Upper lobe of right lung (tissue), 1 donor: Measurements from ENCODE around the gene PTPRZ1. TPM values are rescaled to one million over a fixed set of nuclear protein-coding genes. Genes with fewer than 3 reads are reported as not detected.
A peak's percentile ranks its signal among the peaks of the same experiment; 100 is the strongest.

Experiments
- ATAC-seq: fragments of 200-7000 bp; cut with Tn5 transposase; one replicate; pipeline ENCODE4 v1.9.1; 2020; ENCODE audit warnings: mild to moderate bottlenecking, moderate library complexity
- DNase-seq: peaks from one replicate; pipeline ENCODE4 v3.0.0-alpha.2; 2020
- H3K27ac ChIP-seq: fragments of 200-600 bp; one replicate; pipeline ENCODE4 v1.8.0; 2022
- H3K27me3 ChIP-seq: fragments of 200-600 bp; one replicate; pipeline ENCODE4 v1.8.0; 2022; ENCODE audit warnings: mild to moderate bottlenecking
- H3K36me3 ChIP-seq: fragments of 200-600 bp; one replicate; pipeline ENCODE4 v1.8.0; 2022
- H3K4me1 ChIP-seq: fragments of 200-600 bp; one replicate; pipeline ENCODE4 v1.8.0; 2022
- H3K4me3 ChIP-seq: fragments of 200-600 bp; one replicate; pipeline ENCODE4 v1.8.0; 2022; ENCODE audit warnings: mild to moderate bottlenecking
- H3K9me3 ChIP-seq: fragments of 200-600 bp; one replicate; pipeline ENCODE4 v1.8.0; 2022
- intact Hi-C: fragments of 100-400 bp; cut with DNase I; formaldehyde crosslinking; loops from one replicate; pipeline ENCODE4 v1.11.0; 2022
- total RNA-seq: library from RNA; stranded (reverse); fragmentation: NEBNext Ultra II Directional; extraction: Animal tissue kit (Norgen Biotek cat#: 25700); gene quantifications from one replicate; pipeline ENCODE4 v1.2.1, GENCODE V29; 2021
- TF ChIP-seq, protein P1 (sequence below): fragments of 200-600 bp; IDR thresholded peaks from one replicate; pipeline ENCODE4 v1.8.0; 2022; ENCODE audit warnings: antibody characterized with exemption
- donor health status: DM: no; HTN: yes; CAD: no; lungs with severe emphysema.

Gene PTPRZ1
- total RNA-seq, 1 donor from 2014 or later = 3.6 TPM

DNA sequence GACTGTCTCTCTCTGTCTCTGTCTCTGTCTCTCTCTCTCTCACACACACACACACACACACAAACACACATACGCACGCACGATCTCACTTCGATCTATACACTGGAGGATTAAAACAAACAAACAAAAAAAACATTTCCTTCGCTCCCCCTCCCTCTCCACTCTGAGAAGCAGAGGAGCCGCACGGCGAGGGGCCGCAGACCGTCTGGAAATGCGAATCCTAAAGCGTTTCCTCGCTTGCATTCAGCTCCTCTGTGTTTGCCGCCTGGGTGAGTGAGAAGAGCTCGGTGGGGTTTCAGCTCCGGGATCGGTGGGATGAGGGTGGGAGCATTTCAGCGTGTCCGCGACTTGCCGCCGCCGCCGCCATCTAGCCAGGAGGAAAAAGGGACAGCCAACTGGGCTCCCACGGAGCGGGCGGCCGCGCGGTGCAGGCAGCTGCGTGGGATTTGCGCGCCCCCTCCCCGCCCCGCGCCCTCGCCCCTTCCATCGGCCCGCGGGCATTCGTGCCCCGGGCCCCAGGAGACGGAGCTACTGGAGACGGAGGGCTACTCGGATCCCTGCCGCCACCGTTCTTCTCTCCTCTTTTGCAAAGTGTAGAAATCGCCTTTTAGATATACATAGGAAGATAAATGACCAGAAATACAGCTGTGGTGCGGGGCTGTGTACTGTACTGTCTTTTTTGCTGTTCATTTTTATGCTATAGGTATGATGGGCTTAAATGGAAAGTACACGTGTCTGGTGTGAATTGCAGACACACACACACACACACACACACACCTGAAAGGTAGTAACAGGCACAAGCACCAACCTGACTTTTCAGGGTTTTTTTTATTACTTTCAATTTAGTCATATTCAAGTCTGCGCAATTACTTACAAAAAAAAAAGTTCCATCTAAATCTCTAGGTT is 581 bp downstream of the PTPRZ1 start:
- TF ChIP-seq, protein P1, sequence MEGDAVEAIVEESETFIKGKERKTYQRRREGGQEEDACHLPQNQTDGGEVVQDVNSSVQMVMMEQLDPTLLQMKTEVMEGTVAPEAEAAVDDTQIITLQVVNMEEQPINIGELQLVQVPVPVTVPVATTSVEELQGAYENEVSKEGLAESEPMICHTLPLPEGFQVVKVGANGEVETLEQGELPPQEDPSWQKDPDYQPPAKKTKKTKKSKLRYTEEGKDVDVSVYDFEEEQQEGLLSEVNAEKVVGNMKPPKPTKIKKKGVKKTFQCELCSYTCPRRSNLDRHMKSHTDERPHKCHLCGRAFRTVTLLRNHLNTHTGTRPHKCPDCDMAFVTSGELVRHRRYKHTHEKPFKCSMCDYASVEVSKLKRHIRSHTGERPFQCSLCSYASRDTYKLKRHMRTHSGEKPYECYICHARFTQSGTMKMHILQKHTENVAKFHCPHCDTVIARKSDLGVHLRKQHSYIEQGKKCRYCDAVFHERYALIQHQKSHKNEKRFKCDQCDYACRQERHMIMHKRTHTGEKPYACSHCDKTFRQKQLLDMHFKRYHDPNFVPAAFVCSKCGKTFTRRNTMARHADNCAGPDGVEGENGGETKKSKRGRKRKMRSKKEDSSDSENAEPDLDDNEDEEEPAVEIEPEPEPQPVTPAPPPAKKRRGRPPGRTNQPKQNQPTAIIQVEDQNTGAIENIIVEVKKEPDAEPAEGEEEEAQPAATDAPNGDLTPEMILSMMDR = no peak
- intact Hi-C loops = no loop called here
- H3K36me3 ChIP-seq = no peaks in the 10 kb centered on the region
- ATAC-seq (peak; percentile 35), DNase-seq (peak; percentile 58)
- peaks cover 30% of the 10 kb centered on the region for H3K27me3 ChIP-seq
- no peaks in the 10 kb centered on the region for H3K4me1 ChIP-seq
- no peaks in the 10 kb centered on the region for H3K9me3 ChIP-seq
- H3K27ac ChIP-seq = no peak overlapping the region
- H3K4me3 ChIP-seq = peak overlapping the region; percentile 53

DNA sequence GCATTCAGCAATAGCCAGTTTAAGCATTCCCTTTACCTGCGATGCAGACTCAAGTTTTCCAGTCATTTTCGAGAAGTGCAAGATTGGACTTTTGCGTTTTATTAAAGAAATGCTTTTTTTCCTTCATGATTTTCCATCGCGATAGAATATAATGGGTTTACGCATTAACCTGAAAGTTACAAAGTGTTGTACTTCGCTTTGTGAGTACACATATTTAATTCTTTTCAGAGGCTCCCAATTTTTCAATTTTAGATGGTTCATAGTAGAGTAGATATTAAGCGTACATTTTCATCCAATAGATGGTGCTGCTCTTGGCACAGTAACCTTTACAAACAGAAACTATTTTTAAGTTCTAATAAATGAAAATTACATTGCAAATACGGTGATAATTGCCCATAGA is 1.3 kb downstream of the PTPRZ1 start:
- Histone ChIP-seq H3K4me3 (peak overlapping the region; percentile 53), H3K36me3 (no peaks in the 10 kb centered on the region), H3K27ac (no peak overlapping the region), H3K27me3 (peaks cover 30% of the 10 kb centered on the region), H3K9me3 (no peaks in the 10 kb centered on the region), H3K4me1 (no peaks in the 10 kb centered on the region)
- intact Hi-C loops = no loop called here
- ATAC-seq (no peak), DNase-seq (no peak)
- TF ChIP-seq, protein P1 = no peak

DNA sequence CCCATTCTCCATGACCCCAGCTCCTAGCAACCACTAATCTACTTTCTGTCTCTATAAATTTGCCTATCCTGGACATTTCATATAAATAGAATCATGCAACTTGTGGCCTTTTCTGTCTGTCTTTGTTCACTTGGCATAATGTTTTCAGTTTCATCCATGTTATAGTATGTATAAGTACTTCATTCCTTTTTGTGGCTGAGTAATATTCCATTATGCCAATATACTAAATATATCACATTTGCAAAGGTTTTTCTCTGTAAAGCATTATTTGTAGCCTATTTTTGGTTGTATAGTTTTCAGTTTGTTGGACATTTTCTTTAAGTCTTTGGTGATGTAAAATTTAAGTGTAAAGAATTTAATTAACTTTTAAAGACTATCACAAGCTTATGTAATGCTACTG is 2.2 kb downstream of the PTPRZ1 start:
- TF ChIP-seq, protein P1 = no peak
- Histone ChIP-seq H3K4me3 (no peak overlapping the region), H3K36me3 (no peaks in the 10 kb centered on the region), H3K9me3 (no peaks in the 10 kb centered on the region), H3K4me1 (no peaks in the 10 kb centered on the region), H3K27me3 (peaks cover 30% of the 10 kb centered on the region), H3K27ac (no peak overlapping the region)
- intact Hi-C loops = no loop called here
- no peak for ATAC-seq
- no peak for DNase-seq

DNA sequence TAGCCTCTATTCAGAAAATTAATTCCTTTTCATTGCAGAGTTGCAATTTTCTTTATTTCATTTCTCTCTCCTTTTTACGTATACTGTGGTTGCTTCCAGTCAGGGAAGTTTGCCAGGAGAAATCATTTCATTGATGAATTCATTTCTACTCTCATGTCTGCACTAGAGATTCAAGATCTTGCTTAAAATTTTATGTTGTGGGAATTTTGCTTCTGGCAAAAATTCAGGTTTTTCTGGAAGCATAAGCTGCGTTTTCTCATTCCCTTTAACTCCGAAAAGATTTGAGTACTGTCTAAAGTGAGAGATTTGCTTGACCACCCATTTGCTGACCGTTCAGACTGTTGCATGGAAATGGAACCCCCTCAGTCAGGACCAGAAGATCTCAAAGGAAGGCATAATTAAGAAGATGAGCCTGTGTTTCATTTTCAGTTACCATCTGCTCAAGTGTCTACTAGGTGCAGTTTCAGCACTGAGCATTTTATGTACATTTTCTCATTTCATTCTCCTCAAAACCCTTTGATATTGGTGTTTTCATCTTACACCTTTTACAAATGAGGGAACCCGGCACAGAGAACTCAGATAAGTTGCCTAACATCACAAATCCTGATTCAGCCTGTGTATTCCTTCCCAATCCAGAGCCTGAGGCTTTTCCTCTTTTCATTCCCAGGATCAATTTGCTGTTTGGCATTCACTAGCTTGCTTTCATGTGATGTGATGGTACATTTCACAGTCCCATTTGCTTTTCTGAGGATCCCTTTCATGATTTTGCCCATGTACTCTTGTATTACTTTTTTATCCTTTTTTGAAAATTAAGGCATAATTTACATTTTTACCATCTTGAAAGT is 3.9 kb downstream of the PTPRZ1 start:
- no peaks in the 10 kb centered on the region for H3K4me1 ChIP-seq
- H3K27ac ChIP-seq = no peak overlapping the region
- no peaks in the 10 kb centered on the region for H3K36me3 ChIP-seq
- DNase-seq = no peak
- H3K4me3 ChIP-seq = no peak overlapping the region
- intact Hi-C loops = no loop called here
- peaks cover 27% of the 10 kb centered on the region for H3K27me3 ChIP-seq
- H3K9me3 ChIP-seq = no peaks in the 10 kb centered on the region
- no peak for ATAC-seq
- TF ChIP-seq, protein P1 = no peak

DNA sequence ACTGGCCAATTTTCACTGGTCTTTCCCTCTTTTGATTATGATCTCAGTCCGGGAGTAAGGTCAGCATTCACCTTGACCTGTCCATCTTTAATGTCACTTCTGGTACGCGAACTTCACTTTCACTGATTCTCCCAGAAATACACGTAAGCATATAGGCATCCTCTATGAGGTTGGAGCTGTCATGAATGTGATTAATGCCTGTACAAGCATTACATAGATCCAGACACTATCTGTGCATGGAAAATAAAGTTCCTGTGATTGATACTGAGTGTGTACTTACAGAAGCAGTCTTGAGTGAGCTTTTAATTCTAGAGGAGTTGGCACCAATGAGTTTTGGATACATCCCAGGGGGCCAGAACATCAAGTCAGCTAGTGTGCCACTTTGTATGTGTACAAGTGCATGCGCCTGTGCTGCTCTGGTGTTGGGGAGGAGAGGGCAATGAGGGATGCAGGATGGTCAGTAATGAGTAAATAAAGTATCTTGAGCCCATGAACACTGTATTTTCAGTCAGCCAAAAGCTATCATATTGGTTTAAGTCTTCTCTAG is 6.0 kb downstream of the PTPRZ1 start:
- TF ChIP-seq, protein P1 = no peak
- H3K27ac ChIP-seq = no peak overlapping the region
- ATAC-seq = no peak

More for the DNA sequence above, 6.0 kb downstream of the PTPRZ1 start:
- peaks cover 9% of the 10 kb centered on the region for H3K27me3 ChIP-seq
- no peak for DNase-seq
- H3K9me3 ChIP-seq = no peaks in the 10 kb centered on the region
- intact Hi-C loops = no loop called here
- no peak overlapping the region for H3K4me3 ChIP-seq
- H3K4me1 ChIP-seq = no peaks in the 10 kb centered on the region
- no peaks in the 10 kb centered on the region for H3K36me3 ChIP-seq
